Anterior cingulate cortex (tissue), 58 donors: ENCODE measurements around the gene KCNMA1.
A peak's percentile ranks its signal among the peaks of the same experiment; 100 is the strongest.
"Not testable (repeated sequence)": the region's sequence is repeated elsewhere in the genome, so short reads cannot be mapped to it uniquely, and the experiment has no call there.

ENCODE experiments used
- DNase-seq, 58 donors: peaks; one replicate each; lab custom pipeline; 2025; lab: John Stamatoyannopoulos, UW

Gene KCNMA1

DNA sequence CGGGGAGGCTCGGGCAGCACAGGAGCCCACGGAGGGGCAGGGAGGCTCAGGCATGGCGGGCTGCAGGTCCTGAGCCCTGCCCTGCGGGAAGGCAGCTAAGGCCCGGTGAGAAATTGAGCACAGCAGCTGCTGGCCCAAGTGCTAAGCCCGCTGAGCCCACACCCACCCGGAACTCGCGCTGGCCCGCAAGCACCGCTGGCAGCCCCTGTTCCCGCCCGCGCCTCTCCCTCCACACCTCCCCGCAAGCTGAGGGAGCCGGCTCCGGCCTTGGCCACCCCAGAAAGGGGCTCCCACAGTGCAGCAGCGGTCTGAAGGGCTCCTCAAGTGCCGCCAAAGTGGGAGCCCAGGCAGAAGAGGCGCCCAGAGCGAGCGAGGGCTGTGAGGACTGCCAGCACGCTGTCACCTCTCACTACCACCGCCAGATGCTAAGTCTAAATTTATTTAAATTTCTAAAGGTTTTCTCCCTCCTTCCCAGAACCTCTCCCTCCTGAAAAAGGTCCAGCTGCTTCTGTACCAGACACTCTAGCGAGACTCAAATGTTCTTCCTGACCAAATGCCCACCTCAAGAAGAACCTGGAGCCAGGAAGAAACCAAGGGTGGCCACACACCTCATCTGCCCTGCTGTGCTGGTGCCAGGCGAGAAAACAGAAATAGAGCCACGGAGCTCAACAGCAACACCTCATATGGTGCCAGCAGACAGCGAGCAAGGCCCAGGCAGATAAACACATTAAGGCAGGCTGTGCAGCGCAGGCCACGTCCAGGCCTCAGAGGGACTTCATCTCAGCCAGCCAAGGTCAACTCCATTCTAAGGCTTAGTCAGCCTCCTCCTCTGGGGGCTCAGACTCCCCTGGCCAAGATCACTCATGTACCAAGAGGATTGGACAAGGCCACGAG, 47.0 kb downstream of the KCNMA1 start:
- no peak for DNase-seq

GRCh38 chr10:77589703-77590102, 47.9 kb downstream of the KCNMA1 start:
- not testable (repeated sequence) for DNase-seq

DNA sequence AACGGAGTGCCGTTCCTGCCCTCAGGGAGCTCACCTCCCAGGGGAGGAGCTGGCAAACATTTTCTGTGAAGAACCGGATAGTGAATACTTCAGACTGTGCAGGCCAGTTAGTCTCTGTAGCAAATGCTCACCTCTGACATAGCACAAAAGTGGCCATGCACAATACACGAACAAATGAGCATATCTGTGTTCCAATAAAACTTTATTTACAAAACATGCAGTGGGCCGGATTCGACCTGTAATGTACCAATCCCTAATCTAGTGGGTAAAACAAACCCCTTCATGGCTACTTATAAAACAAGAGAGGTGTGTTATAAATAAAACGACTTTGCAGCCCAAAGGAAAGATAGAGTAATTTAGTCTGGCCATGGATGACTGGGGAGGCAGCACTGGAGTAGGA, 48.7 kb downstream of the KCNMA1 start:
- DNase-seq = no peak

DNA sequence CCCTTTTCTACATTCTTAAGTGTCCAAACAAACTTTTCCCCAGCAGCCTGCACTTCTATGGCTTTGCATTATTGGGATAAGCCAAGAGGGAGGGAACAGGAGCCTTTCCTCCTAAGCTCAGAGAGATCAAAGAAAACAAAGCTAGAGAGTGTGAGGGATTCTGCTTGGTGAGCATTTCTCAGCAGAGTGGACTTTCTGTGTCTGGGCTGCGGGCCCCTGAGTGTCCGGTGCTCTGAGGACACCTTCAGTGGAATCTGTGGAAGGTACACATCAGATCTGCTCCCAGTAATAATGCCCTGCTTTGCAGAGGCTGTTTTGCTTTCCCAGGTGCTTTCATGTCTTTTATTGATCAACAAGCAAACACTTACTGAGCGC, 50.2 kb downstream of the KCNMA1 start:
- no peak for DNase-seq

DNA sequence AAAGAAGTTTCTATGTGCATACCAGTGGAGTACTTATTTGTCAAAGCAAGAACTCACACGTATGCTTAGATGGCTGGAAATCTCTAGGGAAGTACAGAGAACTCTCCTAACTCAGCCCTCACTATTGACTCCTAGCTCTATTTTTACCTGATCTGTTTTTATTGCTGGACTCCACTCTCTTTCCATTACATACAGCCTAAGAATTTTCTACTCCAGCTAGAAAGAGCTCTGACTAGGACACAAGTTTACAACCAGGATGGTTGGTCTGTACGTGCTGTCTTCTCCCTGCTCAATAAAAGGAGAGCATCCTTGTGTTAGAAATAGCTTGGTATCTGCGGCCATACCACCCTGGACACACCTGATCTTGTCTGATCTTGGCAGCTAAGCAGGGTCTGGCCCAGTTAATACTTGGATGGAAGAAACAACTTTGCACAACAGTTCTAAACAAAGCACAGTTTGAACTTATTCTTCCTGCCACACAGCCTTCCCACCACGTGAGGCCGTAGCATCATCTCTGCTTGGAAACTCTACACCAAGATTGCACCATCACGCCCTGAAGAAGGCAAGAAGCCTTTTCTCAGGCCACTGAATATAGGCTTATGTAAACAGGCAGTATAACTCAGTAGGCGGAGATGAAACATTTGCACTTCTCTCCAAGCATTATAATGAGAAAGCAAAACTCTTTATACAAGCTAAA, 50.7 kb downstream of the KCNMA1 start:
- DNase-seq = peak in 3 of 58 donors; percentile 19 to 54 (median 24)

- DNase-seq = no peak
Measured at GRCh38 chr10:77584938-77585337, 52.7 kb downstream of the KCNMA1 start.

- DNase-seq = no peak
Measured at GRCh38 chr10:77583527-77583926, 54.1 kb downstream of the KCNMA1 start.

DNA sequence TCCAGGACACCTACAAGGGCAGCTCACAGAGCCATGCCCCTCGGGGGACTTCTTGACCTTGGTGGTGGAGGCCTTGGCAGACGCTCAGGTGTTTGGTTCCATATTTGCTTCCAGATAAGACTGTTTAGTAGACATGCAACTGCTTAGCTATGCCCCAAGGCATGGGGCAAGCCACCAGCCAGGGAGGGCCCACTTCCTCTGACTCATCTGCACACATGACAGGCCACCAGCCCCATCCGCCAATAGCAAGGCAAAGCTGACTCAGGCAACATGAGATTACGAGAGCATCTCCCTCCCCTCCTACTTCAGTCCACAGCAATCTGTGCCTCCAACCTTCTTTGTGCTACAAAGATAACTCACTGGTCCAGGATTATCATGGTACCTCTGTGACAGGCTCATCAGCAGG, 54.9 kb downstream of the KCNMA1 start:
- DNase-seq = no peak

DNA sequence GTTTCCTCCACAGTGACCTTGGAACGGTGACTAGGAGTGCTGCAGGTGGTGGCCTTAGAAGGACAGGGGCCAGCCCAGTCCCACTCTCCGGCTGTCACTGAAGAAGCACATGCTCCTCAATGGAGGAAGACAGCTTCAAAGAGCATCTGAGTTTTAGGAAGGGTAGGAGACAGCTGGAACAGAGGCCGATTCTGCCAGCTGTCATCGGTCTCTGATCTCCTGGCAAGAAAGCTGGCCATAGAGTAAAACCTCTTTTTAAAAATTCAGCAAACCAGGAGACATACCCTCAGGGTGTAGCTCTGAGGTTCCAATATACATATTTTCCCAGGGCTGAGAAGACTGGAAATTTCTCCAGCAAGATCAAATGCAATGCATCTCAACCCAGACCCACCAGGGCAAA, 55.9 kb downstream of the KCNMA1 start:
- no peak for DNase-seq

- DNase-seq = no peak
Measured at GRCh38 chr10:77580482-77580881, 57.1 kb downstream of the KCNMA1 start.

DNA sequence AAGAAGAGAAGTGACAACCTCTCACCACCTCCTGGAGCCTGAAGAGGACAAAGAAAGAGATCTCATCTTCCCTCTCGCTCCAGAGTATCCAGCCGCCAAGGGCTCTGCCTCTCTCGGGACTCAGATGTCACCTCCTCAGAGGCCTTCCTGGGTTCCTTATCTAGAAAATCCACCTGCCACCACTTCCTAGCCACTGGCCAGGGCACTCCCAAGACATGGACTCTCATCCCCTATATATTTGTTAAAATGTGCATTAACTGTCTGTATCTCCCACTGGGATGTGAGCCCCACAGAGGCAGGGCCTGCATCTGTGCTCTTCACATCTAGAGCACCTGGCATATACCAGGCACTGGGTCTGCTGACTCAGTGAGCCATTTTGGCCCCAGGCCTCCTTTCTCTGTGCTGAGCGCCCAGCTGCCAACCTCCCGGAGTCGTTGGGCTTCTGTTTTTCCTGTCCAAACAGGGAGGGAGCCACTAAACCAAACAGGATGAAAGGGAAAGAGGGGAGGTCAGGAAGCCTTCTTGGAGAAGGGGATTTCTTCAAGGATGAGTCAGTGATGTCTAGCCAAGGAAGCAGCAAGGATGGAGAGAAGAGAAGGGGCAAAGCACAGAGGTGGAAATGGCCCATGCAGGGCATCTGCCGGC, 58.9 kb downstream of the KCNMA1 start:
- DNase-seq = peak in 1 of 58 donors; percentile 7

GRCh38 chr10:77577666-77578229, 59.9 kb downstream of the KCNMA1 start:
- DNase-seq = no peak

DNA sequence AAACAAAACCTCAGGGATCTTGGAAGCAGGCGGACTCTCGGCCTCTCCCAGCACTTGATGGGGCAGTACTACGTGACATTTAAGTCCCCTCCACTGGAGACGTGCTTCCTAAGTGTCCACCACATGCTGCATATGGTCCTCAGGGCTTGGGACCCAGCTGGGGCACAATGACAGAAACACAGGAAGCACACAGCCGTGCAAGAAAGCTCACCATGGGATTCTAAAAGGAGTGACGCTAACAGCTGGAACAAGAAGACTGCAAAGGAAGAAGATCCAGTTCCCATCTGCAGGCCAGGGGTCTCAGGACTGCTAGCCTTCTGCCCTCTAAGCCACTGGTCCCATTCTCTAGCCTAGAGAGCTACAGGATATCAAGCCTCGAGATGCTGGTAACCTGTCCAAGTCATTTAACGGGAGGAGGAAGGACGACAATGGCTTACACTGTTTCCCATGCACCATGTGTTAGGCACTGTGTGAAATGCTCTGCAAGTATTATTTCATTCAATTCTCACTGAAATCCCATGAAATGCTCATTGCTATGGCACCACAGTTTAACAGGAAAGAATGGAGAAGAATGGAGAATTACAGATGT, 61.1 kb downstream of the KCNMA1 start:
- DNase-seq = no peak

DNA sequence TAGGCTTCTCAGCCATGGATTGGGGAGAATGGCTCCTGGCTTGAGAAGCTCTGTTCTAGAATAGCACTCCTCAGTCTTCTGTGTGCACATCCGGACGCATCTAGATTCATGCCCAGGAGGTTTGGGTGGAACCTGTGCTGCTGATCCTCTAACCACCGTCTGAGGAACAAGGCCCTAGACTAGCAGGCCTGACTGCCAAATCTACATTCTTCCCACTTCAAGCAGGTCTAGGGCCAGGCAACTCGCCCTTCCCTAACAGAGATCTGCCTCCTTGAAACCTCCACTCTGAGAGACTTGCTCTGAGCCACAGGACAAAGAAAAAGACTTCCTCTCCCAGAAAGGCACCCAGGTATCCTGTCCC, 61.6 kb downstream of the KCNMA1 start:
- no peak for DNase-seq

GRCh38 chr10:77575271-77576006, 62.2 kb downstream of the KCNMA1 start:
- no peak for DNase-seq

GRCh38 chr10:77574438-77574837, 63.2 kb downstream of the KCNMA1 start:
- DNase-seq = no peak

DNA sequence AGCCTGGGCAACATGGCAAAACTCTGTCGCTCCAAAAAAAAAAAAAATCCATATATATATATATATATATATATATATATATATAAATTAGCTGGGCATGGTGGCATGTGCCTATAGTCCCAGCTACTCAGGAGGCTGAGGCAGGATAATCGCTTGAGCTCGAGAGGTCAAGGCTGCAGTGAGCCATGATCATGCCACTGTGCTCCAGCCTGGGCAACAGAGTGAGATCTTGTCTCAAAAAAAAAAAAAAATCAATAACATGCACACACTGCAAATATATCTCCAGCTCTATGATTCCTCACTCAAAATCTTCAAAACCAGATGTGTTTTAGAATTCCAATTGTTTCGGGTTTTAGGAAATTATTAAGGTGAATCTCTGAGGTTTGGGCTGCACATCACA, 65.1 kb downstream of the KCNMA1 start:
- not testable (repeated sequence) for DNase-seq

DNA sequence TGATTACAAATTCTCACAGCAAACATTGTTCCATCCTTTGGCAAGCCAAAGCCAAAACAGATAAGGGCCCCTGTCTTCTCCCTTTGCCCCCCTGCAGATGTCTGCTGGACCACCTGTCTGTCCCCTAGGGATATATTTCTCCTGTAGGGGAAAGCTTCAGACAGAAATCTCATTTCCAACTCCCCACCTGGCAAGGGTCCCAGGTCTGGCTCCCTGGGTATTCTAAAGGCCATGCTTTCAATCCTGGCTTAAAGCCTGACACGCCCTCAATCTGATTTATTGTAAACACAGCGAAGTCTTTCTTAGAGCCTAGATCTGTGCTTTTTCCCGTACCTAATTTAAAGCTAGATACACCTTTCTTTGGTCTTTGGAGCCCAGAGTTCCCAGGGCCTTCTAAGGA, 66.1 kb downstream of the KCNMA1 start:
- no peak for DNase-seq

GRCh38 chr10:77566914-77567566, 70.6 kb downstream of the KCNMA1 start:
- no peak for DNase-seq

GRCh38 chr10:77566236-77566635, 71.4 kb downstream of the KCNMA1 start:
- no peak for DNase-seq
